Measurements from ENCODE around the gene ZIC1.

The ZIC1 gene

GRCh38 chr3:147381596-147381995, 27.6 kb upstream of the ZIC1 start:
- no peak for TF ChIP-seq CTCF (IDR thresholded peaks at IDR 0.05)

DNA sequence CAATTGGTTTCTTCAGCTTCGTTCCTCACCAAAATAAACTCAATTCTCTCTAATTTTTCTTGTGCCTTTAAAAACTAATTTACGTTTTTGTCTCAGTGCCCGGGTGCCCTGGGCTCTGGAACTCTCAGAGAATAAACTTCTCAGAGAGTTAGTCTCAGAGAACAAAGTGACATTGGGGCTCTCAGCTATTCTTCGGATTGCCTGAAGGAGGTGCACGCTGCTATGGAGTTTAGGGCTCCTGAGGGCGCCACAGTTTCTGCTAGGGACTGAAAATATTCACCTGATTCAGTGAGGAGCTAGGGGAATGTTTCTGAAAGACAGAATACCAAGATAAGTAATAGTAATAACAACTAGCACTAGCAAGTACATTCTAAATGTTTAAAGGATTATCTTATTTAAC, 25.5 kb upstream of the ZIC1 start:
- TF ChIP-seq CTCF (IDR thresholded peaks at IDR 0.05): peak; percentile 39

DNA sequence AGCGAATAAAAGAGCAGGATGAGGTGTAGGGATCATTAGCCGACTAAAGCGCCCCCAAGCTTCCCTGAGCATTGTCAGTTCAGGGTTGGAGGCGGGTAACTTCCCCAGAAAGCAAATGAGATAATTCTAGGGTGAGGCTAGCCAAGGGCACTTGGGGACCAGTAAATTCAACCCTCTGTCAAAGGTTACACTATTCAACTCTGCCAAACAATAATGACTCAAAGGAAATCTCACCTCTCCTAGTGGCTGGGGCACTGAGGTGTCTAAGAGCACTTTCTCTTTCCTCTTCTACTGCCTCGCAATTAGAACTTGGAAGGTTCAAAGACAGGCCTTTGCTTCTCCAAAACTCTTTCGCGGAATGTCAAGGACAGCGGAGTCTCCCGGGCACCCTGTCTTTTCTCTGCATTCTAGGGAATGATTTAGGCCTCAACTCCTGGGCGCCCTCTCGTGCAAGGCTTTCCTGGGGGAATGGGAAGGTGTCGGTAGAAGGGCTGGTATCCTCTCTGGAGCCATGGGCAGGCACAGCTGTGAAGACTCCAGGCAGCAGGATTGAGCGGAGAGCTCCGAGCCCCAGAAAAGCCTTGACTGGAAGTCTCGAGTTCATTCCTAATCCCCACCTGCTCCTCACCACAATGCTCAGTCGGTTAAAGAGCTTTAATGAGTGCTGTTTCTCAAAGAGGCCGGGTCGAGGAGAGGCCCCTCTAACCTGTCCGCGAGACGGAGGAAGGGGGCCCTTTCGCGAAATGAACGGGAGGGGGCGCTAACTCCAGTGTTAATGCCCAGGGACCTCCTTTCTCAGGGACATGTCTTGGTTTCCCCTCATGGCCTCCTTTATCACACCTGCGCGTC, 24.7 kb upstream of the ZIC1 start:
- no peak for TF ChIP-seq CTCF (IDR thresholded peaks at IDR 0.05)

- TF ChIP-seq CTCF (IDR thresholded peaks at IDR 0.05): no peak
These were observed 23.8 kb upstream of the ZIC1 start for GRCh38 chr3:147385059-147386012.

DNA sequence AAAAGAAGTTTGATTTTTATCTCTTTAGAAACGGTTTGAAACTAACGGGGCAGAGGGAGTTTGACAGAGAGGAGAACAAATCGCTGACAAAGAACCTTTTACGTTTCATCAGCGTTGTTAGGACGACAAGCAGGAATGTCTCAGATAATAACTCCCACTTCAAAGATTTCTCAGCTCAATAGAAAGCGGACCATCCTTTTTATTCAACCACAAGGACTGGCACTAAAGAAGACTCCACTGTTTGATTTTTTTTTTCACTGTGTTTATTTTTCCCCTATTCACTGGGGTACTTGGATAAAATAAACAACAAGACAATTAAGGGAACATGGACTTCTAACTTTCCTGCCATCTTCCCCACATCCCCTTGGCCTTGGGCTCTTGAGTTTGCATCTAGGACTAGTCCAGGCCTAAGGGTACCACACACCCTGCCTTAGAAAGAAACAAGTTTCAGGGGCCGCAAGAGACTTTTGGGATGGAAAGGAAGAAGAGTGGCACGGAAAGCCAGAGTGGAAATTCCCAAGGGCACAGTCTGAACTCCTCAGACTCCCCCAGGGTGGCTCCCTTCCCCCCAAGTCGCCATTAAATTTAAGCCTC, 21.8 kb upstream of the ZIC1 start:
- no peak for TF ChIP-seq CTCF (IDR thresholded peaks at IDR 0.05)

DNA sequence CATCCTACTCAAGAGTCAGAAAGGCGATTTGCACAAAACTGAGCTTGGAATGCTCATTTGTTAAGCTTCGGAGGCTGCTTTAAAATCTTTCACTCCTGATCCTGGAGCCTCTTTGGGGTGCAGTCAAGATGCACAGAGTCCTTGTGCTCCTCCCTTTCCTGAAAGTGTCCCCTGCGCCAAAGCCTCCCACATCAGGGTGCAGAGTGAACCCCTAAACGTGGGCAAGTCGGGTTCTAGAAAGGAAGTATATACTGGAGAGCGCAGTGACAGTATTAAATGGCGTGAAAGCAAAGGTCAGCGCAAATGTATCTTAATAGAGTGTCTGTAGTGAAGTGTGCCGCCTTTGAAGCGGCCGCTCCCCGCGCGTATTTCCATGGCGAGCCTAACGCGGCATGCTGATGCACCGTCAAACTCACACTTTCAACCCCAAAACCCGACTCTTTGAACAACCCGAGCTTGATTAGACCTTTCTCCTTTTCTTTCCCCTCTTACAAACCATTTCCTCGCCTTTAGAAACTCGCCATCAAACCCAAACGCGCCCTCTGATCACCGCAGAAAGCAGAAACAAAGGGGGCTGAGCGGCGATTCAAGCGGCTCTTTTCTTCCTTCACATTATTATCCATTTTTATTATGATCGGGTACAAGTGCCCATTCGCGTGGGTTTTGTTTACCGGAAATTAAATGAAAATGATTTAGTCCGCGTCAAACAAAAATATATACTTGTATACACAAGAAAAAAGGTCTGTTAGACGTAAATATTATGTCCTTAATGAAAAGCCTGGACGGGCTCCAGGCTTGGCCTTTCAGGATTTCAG, 21.1 kb upstream of the ZIC1 start:
- TF ChIP-seq CTCF (IDR thresholded peaks at IDR 0.05): no peak
